IPS-20b (cell line): Measurements from ENCODE around the gene LCN6.
"Not testable (repeated sequence)": the region's sequence is repeated elsewhere in the genome, so short reads cannot be mapped to it uniquely, and the experiment has no call there.

ENCODE experiments used
- H3K27ac ChIP-seq: one replicate; pipeline ENCODE4 v1.5.1; 2013; ENCODE audit warnings: low read length
- H3K27me3 ChIP-seq: 2 replicates; pipeline ENCODE4 v1.6.1; 2013; ENCODE audit warnings: mild to moderate bottlenecking, low read length, inconsistent platforms; ENCODE audit not compliant: insufficient read depth
- H3K36me3 ChIP-seq: 2 replicates; pipeline ENCODE4 v1.6.1; 2013; ENCODE audit warnings: low read depth, mild to moderate bottlenecking, inconsistent platforms, low read length, moderate library complexity; ENCODE audit not compliant: insufficient read depth
- H3K4me1 ChIP-seq: 2 replicates; pipeline ENCODE4 v1.6.1; 2013; ENCODE audit warnings: mild to moderate bottlenecking, control low read depth, inconsistent platforms, low read length, moderate library complexity; ENCODE audit not compliant: insufficient read depth
- H3K4me3 ChIP-seq: 2 replicates; pipeline ENCODE4 v1.5.1; 2013; ENCODE audit warnings: mild to moderate bottlenecking, low read length, inconsistent platforms
- H3K9ac ChIP-seq: 2 replicates; pipeline ENCODE4 v1.6.1; 2013; ENCODE audit warnings: low read depth, mild to moderate bottlenecking, inconsistent platforms, low read length, moderate library complexity
- H3K9me3 ChIP-seq: 2 replicates; pipeline ENCODE4 v1.6.1; 2013; ENCODE audit warnings: mild to moderate bottlenecking, low read depth, low read length, inconsistent platforms; ENCODE audit not compliant: insufficient read depth

Gene LCN6

GRCh38 chr9:136762915-136763648 lies 14.8 kb upstream of the LCN6 start:
- Histone ChIP-seq H3K9me3 (no peaks in the 10 kb centered on the region), H3K4me3 (peak overlapping the region; percentile 45; the same call in 1 of the 2 replicates), H3K36me3 (no peaks in the 10 kb centered on the region), H3K9ac (no peak overlapping the region), H3K4me1 (no peaks in the 10 kb centered on the region), H3K27ac (no peak overlapping the region), H3K27me3 (peaks cover 10% of the 10 kb centered on the region)

GRCh38 chr9:136762221-136762691 lies 13.9 kb upstream of the LCN6 start:
- Histone ChIP-seq H3K4me1 (no peaks in the 10 kb centered on the region), H3K9me3 (no peaks in the 10 kb centered on the region), H3K36me3 (no peaks in the 10 kb centered on the region), H3K9ac (no peak overlapping the region), H3K27me3 (peaks cover 5% of the 10 kb centered on the region; the same call in 1 of the 2 replicates), H3K4me3 (no peak overlapping the region), H3K27ac (no peak overlapping the region)

- Histone ChIP-seq H3K27me3 (no peaks in the 10 kb centered on the region), H3K4me1 (no peaks in the 10 kb centered on the region)
These were observed 13.2 kb upstream of the LCN6 start for GRCh38 chr9:136761545-136761981.

GRCh38 chr9:136760834-136761544 lies 12.7 kb upstream of the LCN6 start:
- H3K27me3 ChIP-seq, H3K4me1 ChIP-seq, H3K27ac ChIP-seq, H3K9me3 ChIP-seq, H3K36me3 ChIP-seq, H3K9ac ChIP-seq, H3K4me3 ChIP-seq: not testable (repeated sequence)

More at GRCh38 chr9:136761545-136761981, 13.2 kb upstream of the LCN6 start:
- Histone ChIP-seq H3K9ac (no peak overlapping the region), H3K4me3 (no peak overlapping the region), H3K27ac (no peak overlapping the region), H3K36me3 (no peaks in the 10 kb centered on the region), H3K9me3 (no peaks in the 10 kb centered on the region)

DNA sequence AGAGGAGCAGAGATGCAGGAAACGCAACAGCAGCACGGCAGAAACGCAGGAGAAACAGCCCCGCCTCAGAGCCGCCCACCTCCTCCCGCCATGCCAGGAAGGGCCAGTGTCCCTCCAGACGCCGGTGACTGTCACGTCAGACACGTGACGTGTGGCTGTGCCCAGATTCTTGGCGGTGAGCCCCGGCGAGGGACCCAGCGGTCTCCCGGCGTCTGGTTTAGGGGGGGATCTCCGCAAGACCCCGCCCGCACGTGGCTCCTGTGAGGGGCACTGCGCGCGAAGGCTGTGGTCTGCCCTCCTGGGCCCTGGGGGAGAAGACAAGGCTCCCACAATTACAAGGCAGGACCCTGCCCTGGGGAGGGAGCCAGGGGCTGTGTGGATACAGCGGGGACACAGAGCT lies 12.1 kb upstream of the LCN6 start:
- no peak overlapping the region for H3K27ac ChIP-seq
- no peaks in the 10 kb centered on the region for H3K36me3 ChIP-seq
- no peaks in the 10 kb centered on the region for H3K4me1 ChIP-seq
- H3K4me3 ChIP-seq: no peak overlapping the region
- no peaks in the 10 kb centered on the region for H3K27me3 ChIP-seq
- H3K9me3 ChIP-seq: peaks cover 4% of the 10 kb centered on the region; the same call in 1 of the 2 replicates
- no peak overlapping the region for H3K9ac ChIP-seq

DNA sequence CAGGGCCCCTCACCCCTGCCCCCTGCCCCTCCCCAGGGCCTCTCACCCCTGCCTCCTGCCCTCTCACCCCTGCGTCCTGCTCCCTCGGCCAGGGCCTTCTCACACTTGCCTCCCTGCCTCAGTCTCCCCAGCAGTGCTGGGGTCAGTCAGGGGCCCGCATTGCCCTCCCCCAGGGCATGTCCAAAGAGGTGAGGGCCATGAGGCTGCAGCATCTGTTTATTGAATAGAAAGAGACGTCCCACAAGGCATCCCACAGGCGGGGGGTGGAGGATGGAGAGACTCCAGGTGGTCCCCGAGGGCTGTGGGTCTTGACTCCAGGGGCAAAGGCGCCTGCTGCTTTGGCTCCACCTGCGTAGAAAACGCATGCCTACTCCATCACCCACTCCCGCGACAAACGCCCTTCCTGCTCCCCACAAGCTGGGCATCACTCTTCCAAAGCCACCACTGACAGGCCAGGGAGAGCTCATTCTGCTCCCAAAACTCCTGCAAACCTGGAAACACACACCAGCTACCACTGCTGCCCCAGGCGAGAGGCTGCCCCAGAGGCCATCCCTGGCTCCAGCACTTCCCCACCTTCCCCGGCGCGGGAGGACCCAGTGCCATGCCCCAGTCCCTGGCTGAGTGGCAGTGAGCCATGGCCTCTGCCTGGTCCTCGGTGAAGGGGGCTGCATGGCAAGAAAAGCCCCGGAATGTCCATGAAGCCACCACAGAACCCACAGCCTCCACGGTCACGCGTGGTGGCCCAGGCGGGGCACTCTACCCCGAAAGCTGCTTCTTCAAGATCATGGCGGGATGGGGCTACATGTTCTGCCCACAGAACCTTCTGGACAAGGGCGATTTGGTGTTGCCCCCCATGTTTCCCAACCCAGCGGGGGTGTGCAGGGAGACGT lies 11.4 kb upstream of the LCN6 start:
- no peaks in the 10 kb centered on the region for H3K4me1 ChIP-seq
- no peaks in the 10 kb centered on the region for H3K36me3 ChIP-seq
- no peak overlapping the region for H3K4me3 ChIP-seq
- peaks cover 4% of the 10 kb centered on the region; the same call in 1 of the 2 replicates for H3K9me3 ChIP-seq
- H3K27me3 ChIP-seq: no peaks in the 10 kb centered on the region
- no peak overlapping the region for H3K27ac ChIP-seq
- H3K9ac ChIP-seq: no peak overlapping the region

DNA sequence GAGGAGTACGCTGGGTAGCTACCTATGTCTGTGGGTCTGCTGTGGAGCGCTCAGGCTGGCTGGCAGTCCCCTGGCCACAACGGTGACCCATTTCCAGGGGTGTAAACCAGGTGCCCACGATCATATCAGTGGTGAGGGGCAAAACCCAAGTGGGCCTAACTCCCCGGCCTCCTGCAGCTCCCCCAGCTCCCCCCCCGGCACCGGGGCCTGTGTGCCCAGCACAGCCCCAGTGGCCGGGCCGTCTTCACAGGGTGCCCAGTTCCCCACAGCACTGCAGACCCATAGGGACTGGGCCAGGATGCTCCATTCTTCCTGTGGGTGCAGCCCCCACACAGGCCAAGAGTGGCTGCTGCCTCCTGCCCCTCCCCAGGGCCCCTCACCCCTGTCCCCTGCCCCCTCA lies 10.7 kb upstream of the LCN6 start:
- H3K9me3 ChIP-seq: peaks cover 4% of the 10 kb centered on the region; the same call in 1 of the 2 replicates
- no peaks in the 10 kb centered on the region for H3K4me1 ChIP-seq
- H3K27me3 ChIP-seq: no peaks in the 10 kb centered on the region
- no peak overlapping the region for H3K27ac ChIP-seq
- no peak overlapping the region for H3K9ac ChIP-seq
- no peak overlapping the region for H3K4me3 ChIP-seq
- no peaks in the 10 kb centered on the region for H3K36me3 ChIP-seq

GRCh38 chr9:136757751-136758140 lies 9.4 kb upstream of the LCN6 start:
- no peak overlapping the region for H3K9ac ChIP-seq
- no peaks in the 10 kb centered on the region for H3K4me1 ChIP-seq
- no peaks in the 10 kb centered on the region for H3K36me3 ChIP-seq
- H3K4me3 ChIP-seq: no peak overlapping the region
- H3K9me3 ChIP-seq: peaks cover 4% of the 10 kb centered on the region; the same call in 1 of the 2 replicates
- no peaks in the 10 kb centered on the region for H3K27me3 ChIP-seq
- no peak overlapping the region for H3K27ac ChIP-seq

GRCh38 chr9:136757328-136757727 lies 9.0 kb upstream of the LCN6 start:
- H3K9me3 ChIP-seq: peaks cover 4% of the 10 kb centered on the region; the same call in 1 of the 2 replicates
- no peaks in the 10 kb centered on the region for H3K27me3 ChIP-seq
- no peaks in the 10 kb centered on the region for H3K36me3 ChIP-seq
- no peaks in the 10 kb centered on the region for H3K4me1 ChIP-seq
- no peak overlapping the region for H3K4me3 ChIP-seq
- no peak overlapping the region for H3K9ac ChIP-seq
- no peak overlapping the region for H3K27ac ChIP-seq

DNA sequence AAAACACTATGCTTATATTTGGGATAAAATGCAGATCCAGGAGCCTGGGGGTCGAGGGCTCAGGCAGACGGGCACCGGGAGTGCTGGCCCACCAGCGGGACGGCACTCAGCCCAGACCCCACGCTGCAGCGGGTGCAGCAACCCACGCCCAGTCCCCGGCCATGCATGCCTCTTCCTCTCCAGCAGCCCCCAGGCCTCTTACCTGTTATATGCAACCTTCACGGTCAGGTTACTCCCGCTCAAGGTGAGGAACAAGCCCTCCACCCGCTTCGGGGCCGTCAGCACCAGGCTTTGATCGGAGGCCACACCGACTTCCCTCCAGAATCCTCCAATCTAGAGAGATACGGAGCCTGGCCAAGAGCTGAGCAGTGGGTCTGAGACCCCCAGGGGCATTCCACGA lies 8.5 kb upstream of the LCN6 start:
- Histone ChIP-seq H3K9me3 (peaks cover 4% of the 10 kb centered on the region; the same call in 1 of the 2 replicates), H3K4me3 (no peak overlapping the region), H3K27me3 (no peaks in the 10 kb centered on the region), H3K36me3 (no peaks in the 10 kb centered on the region), H3K27ac (no peak overlapping the region), H3K4me1 (no peaks in the 10 kb centered on the region), H3K9ac (no peak overlapping the region)

GRCh38 chr9:136756134-136756438 lies 7.8 kb upstream of the LCN6 start:
- H3K36me3 ChIP-seq: no peaks in the 10 kb centered on the region
- no peak overlapping the region for H3K9ac ChIP-seq
- H3K9me3 ChIP-seq: peaks cover 4% of the 10 kb centered on the region; the same call in 1 of the 2 replicates
- no peak overlapping the region for H3K27ac ChIP-seq
- no peak overlapping the region for H3K4me3 ChIP-seq
- no peaks in the 10 kb centered on the region for H3K4me1 ChIP-seq
- no peaks in the 10 kb centered on the region for H3K27me3 ChIP-seq
